AG04449 (cell line): ENCODE measurements around the gene SHOC2.

Source experiments
- CTCF ChIA-PET: fragments of 350-600 bp; formaldehyde crosslinking; extraction: SDS; loops from one replicate; lab custom pipeline; 2021; ENCODE audit warnings: antibody characterized with exemption; lab: Yijun Ruan, JAX
- POLR2A ChIA-PET: fragments of 400-600, 350-600 bp; formaldehyde crosslinking; extraction: SDS; loops from one replicate; lab custom pipeline; 2020; ENCODE audit warnings: antibody characterized with exemption, inconsistent platforms; lab: Yijun Ruan, JAX
- DNase-seq: peaks from one replicate; pipeline ENCODE4 v3.0.0-alpha.2; 2010; ENCODE audit warnings: low read depth, low spot score
- H3K4me3 ChIP-seq: 2 replicates; pipeline ENCODE4 v1.5.1; 2011; ENCODE audit warnings: low read depth, mild to moderate bottlenecking, control low read depth, low read length
- TF ChIP-seq, protein P1 (sequence below): IDR thresholded peaks from one replicate; pipeline ENCODE4 v1.5.1; 2011; ENCODE audit warnings: mild to moderate bottlenecking, moderate library complexity, low read length, control low read depth, inconsistent platforms; ENCODE audit not compliant: insufficient read depth; ENCODE audit errors: missing control alignments

Gene SHOC2

DNA sequence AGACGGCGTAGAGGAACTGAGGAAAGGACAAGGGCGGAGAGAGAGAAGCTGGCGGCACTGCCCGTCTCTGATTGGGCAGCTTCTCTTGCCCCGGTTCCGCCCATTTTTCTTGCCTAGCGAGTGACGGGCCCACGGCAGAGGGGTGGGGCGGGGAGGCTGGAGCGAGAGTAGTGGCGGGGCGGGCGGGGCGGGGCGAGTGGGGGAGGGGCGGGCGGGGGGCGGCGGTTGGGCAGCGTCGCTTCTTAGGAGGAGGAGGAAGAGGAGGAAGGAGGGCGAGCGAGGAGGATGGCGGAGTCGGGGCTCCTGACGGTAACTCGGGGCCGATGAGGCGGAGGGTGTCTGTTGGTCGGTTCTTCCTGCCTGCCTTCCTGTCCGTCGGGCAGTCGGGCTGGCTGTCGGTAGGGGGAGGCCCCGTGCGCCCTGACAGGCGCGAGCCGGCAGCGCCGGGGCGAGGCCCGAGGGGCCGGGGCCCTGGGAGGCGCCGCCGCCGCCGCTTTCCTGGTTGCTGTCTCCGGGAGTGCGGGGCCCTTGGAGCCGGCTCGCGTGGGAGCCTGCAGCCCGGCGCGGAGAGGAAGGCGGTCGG is at the start of gene SHOC2:
SHOC2 (plus strand) TSS at position 256 of the 583 bp plus-strand sequence. CDS start 44,755 bp downstream, outside the sequence.
- peak within 1 kb of the TSS; percentile 82 for H3K4me3 ChIP-seq
- ChIA-PET CTCF (interaction anchor here (1.0 to 1.6 kb wide), 2 partner anchors 8 to 13 kb away, joined by 3 to 4 read pairs; no protein-coding TSS in a partner anchor), POLR2A (interaction anchor here (0.5 to 1.7 kb wide), 11 partner anchors 10 to 1527 kb away, joined by 3 to 4 read pairs (median 3); partner anchors contain the start of genes VTI1A and ZDHHC6)
- no peak for DNase-seq
- TF ChIP-seq, protein P1, sequence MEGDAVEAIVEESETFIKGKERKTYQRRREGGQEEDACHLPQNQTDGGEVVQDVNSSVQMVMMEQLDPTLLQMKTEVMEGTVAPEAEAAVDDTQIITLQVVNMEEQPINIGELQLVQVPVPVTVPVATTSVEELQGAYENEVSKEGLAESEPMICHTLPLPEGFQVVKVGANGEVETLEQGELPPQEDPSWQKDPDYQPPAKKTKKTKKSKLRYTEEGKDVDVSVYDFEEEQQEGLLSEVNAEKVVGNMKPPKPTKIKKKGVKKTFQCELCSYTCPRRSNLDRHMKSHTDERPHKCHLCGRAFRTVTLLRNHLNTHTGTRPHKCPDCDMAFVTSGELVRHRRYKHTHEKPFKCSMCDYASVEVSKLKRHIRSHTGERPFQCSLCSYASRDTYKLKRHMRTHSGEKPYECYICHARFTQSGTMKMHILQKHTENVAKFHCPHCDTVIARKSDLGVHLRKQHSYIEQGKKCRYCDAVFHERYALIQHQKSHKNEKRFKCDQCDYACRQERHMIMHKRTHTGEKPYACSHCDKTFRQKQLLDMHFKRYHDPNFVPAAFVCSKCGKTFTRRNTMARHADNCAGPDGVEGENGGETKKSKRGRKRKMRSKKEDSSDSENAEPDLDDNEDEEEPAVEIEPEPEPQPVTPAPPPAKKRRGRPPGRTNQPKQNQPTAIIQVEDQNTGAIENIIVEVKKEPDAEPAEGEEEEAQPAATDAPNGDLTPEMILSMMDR, result peak; percentile 54

DNA sequence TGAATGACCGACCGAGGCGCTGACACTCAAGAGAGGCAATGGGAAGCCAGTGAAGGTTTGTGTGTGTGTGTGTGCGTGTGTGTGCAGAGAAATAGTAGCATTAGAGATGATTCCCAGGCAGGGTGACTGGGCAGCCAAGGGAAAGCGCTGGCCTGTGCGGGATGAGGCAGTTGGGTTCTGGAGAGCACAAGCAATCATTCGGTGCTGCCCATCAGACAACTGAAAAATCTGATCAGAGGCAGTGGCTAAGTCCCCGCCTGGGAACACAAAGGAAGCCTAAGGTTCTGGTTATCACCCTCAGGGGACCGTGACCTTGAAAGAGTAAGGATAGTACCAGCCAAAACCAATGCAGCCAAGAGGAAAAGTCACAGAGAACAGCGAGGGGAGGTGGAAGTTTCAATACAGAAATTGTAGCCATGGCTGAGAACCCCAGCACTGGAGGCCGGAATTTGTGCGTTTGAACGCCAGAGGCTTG is 48.5 kb upstream of the SHOC2 start:
- no peak overlapping the region for H3K4me3 ChIP-seq
- POLR2A ChIA-PET, result interaction anchor here (0.7 to 1.2 kb wide), 6 partner anchors 11 to 566 kb away, joined by 3 to 8 read pairs (median 6); partner anchors contain the start of gene SMNDC1
- TF ChIP-seq, protein P1, result no peak
- CTCF ChIA-PET, result interaction anchor here (0.9 to 1.2 kb wide), 2 partner anchors 10 to 125 kb away, joined by 3 read pairs; no protein-coding TSS in a partner anchor
- DNase-seq, result no peak

DNA sequence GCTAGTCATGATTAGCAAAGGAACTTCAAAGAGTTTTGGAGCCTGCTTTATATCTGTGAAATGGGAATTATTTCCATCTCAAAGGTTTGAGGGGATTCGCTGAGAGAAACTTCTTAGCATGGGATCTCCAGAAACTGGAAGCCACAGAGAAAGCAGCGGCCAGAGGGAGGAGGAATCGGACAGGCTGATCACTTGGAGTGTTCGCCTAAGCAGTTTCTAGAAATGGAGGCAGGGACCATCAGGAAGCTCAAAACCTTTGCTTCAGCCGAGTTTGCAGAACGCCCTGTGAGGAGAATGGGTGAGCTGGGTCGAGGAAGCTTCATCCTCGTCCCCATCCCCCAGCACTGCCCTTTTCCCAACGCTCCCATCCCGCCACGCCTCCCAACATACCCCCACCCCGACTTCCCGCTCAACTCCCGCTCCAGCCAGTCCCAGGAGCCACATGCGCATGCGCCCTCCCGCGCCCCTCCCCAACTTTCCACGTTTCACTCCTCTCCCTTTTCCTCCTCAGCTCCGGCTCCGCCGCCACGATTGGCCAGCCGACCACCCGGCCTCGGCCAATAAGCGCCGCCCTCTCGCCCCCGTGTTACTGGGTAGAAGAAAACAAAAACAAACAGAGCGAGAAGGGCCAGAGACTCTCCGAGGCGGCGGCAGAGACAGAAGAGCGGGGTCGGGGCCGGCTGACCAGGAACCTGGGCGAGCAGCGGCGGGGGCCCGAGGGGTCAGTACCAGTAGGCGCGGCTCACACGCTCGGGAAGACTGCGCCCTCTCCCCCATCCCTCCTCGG is 47.9 kb upstream of the SHOC2 start, which contains the start of gene PDCD4:
PDCD4 (plus strand) TSS at position 631 of the 787 bp plus-strand sequence. CDS start 4,100 bp downstream, outside the sequence.
- H3K4me3 ChIP-seq, result peak within 1 kb of the TSS; percentile 71
- ChIA-PET POLR2A (interaction anchor here (0.6 to 1.2 kb wide), 10 partner anchors 12 to 566 kb away, joined by 3 to 8 read pairs (median 4); partner anchors contain the start of gene SMNDC1), CTCF (interaction anchor here (0.9 to 1.2 kb wide), 3 partner anchors 11 to 126 kb away, joined by 3 read pairs; no protein-coding TSS in a partner anchor)
- TF ChIP-seq, protein P1, result no peak
- DNase-seq, result peak; percentile 86

- TF ChIP-seq, protein P1, result peak; percentile 20
- POLR2A ChIA-PET, result interaction anchor here (0.5 to 1.2 kb wide), 6 partner anchors 13 to 567 kb away, joined by 3 to 8 read pairs (median 4); partner anchors contain the start of gene SMNDC1
These were observed 47.0 kb upstream of the SHOC2 start for GRCh38 chr10:110872145-110872983.

More at GRCh38 chr10:110872145-110872983, 47.0 kb upstream of the SHOC2 start:
- peak; percentile 24 for DNase-seq
- CTCF ChIA-PET, result interaction anchor here (0.9 to 1.4 kb wide), 8 partner anchors 11 to 127 kb away, joined by 3 to 6 read pairs (median 4); no protein-coding TSS in a partner anchor
- H3K4me3 ChIP-seq, result peak overlapping the region; percentile 71
